IPS-11a (cell line): ENCODE measurements around the gene TECR.
"Not testable (repeated sequence)": the region's sequence is repeated elsewhere in the genome, so short reads cannot be mapped to it uniquely, and the experiment has no call there.

Source experiments
- H3K4me3 ChIP-seq: one replicate; pipeline ENCODE4 v1.5.1; 2013; ENCODE audit warnings: low read depth, low read length, control low read depth

The TECR gene

GRCh38 chr19:14529254-14530004 lies at the start of gene TECR:
Gene TECR (plus strand): TSS chr19:14529594. CDS start chr19:14529697, 103 bp downstream.
- peak within 1 kb of the TSS; percentile 99 for H3K4me3 ChIP-seq

- no peak overlapping the region for H3K4me3 ChIP-seq
Measured at GRCh38 chr19:14479975-14480699, 49.3 kb upstream of the TECR start.

GRCh38 chr19:14480700-14481079 lies 48.7 kb upstream of the TECR start:
- H3K4me3 ChIP-seq, result no peak overlapping the region

- H3K4me3 ChIP-seq, result no peak overlapping the region
Measured at GRCh38 chr19:14482172-14482941, 47.0 kb upstream of the TECR start.

- H3K4me3 ChIP-seq, result no peak overlapping the region
Measured at GRCh38 chr19:14487370-14488125, 41.8 kb upstream of the TECR start.

- no peak overlapping the region for H3K4me3 ChIP-seq
Measured at GRCh38 chr19:14492756-14493337, 36.5 kb upstream of the TECR start.

- no peak overlapping the region for H3K4me3 ChIP-seq
Measured at GRCh38 chr19:14494411-14494810, 35.0 kb upstream of the TECR start.

- peak overlapping the region; percentile 47 for H3K4me3 ChIP-seq
Measured at GRCh38 chr19:14494910-14495671, 34.3 kb upstream of the TECR start.

GRCh38 chr19:14495672-14496028 lies 33.7 kb upstream of the TECR start:
- H3K4me3 ChIP-seq, result peak overlapping the region; percentile 47

- H3K4me3 ChIP-seq, result peak within 1 kb of the TSS; percentile 47
Measured at GRCh38 chr19:14496029-14496833, 33.2 kb upstream of the TECR start, which contains the start of gene GIPC1. Gene GIPC1 (minus strand): TSS chr19:14496127. CDS start chr19:14482976, 13,151 bp downstream.

- H3K4me3 ChIP-seq, result no peak overlapping the region
Measured at GRCh38 chr19:14496834-14497227, 32.6 kb upstream of the TECR start.

- H3K4me3 ChIP-seq, result peak overlapping the region; percentile 8
Measured at GRCh38 chr19:14497228-14497921, 32.0 kb upstream of the TECR start.

- H3K4me3 ChIP-seq, result no peak overlapping the region
Measured at GRCh38 chr19:14502334-14503092, 26.9 kb upstream of the TECR start.

- no peak overlapping the region for H3K4me3 ChIP-seq
Measured at GRCh38 chr19:14503285-14503684, 26.1 kb upstream of the TECR start.

- not testable (repeated sequence) for H3K4me3 ChIP-seq
Measured at GRCh38 chr19:14504575-14504974, 24.8 kb upstream of the TECR start.

- no peak overlapping the region for H3K4me3 ChIP-seq
Measured at GRCh38 chr19:14505488-14506239, 23.7 kb upstream of the TECR start.
